Activated CD8-positive, alpha-beta memory T cell treated with anti-CD3 and anti-CD28 coated beads, Interleukin-2, amount 50 U/mL, for 1 hour (primary cell): ENCODE results near the gene GEMIN7.

ENCODE experiments used
- DNase-seq: peaks from one replicate; pipeline ENCODE4 v3.0.0-alpha.2; 2020; ENCODE audit errors: extremely low read depth

Gene GEMIN7

GRCh38 chr19:45061965-45062364 lies 17.1 kb upstream of the GEMIN7 start:
- no peak for DNase-seq

GRCh38 chr19:45063851-45064801 lies 14.9 kb upstream of the GEMIN7 start:
- no peak for DNase-seq

- DNase-seq = no peak
Observed at GRCh38 chr19:45066921-45067661, 12.0 kb upstream of the GEMIN7 start.

- no peak for DNase-seq
Observed at GRCh38 chr19:45068041-45068440, 11.0 kb upstream of the GEMIN7 start.

GRCh38 chr19:45069056-45069455 lies 10.0 kb upstream of the GEMIN7 start:
- no peak for DNase-seq

GRCh38 chr19:45070214-45070613 lies 8.8 kb upstream of the GEMIN7 start:
- no peak for DNase-seq

GRCh38 chr19:45070861-45071544 lies 8.1 kb upstream of the GEMIN7 start:
- no peak for DNase-seq

GRCh38 chr19:45071545-45071938 lies 7.5 kb upstream of the GEMIN7 start:
- DNase-seq = no peak

- no peak for DNase-seq
Observed at GRCh38 chr19:45071969-45072790, 6.9 kb upstream of the GEMIN7 start.

GRCh38 chr19:45074744-45075300 lies 4.2 kb upstream of the GEMIN7 start:
- no peak for DNase-seq

- DNase-seq = no peak
Observed at GRCh38 chr19:45075301-45076028, 3.6 kb upstream of the GEMIN7 start.

- DNase-seq = peak; percentile 26
Observed at GRCh38 chr19:45076029-45076850, 2.8 kb upstream of the GEMIN7 start, which contains the start of gene ZNF296. TSS of gene ZNF296 (minus strand) at chr19:45076478. CDS start at chr19:45076373, 105 bp downstream.

GRCh38 chr19:45076851-45077730 lies 2.0 kb upstream of the GEMIN7 start:
- no peak for DNase-seq

GRCh38 chr19:45078390-45079062 lies 534 bp upstream of the GEMIN7 start:
- DNase-seq = no peak

- no peak for DNase-seq
Observed at GRCh38 chr19:45079911-45080370, 881 bp downstream of the GEMIN7 start.

GRCh38 chr19:45082170-45082569 lies 3.1 kb downstream of the GEMIN7 start:
- no peak for DNase-seq

GRCh38 chr19:45086480-45086879 lies 7.4 kb downstream of the GEMIN7 start:
- no peak for DNase-seq

- peak; percentile 42 for DNase-seq
Observed at GRCh38 chr19:45087531-45087930, 8.5 kb downstream of the GEMIN7 start.
